ENCODE measurements around the gene ATP11A.
"Not testable (repeated sequence)": the region's sequence is repeated elsewhere in the genome, so short reads cannot be mapped to it uniquely, and the experiment has no call there.

The ATP11A gene

GRCh38 chr13:112852808-112853207 is 163.0 kb downstream of the ATP11A start:
- H3K4me3 ChIP-seq (ENCODE audit: insufficient read depth, low read depth, low read length, poor library complexity, severe bottlenecking), result no peak overlapping the region
- peaks cover 38% of the 10 kb centered on the region for H3K36me3 ChIP-seq (ENCODE audit: control insufficient read depth, insufficient read depth, low read length)
- no peak for DNase-seq
- H3K9me3 ChIP-seq (ENCODE audit: control insufficient read depth, low read length), result no peaks in the 10 kb centered on the region
- no peak overlapping the region for H3K27ac ChIP-seq (ENCODE audit: insufficient read depth, low read length, poor library complexity, severe bottlenecking)
- H3K27me3 ChIP-seq (replicated peaks; ENCODE audit: control insufficient read depth, insufficient read depth, low read length, poor library complexity, severe bottlenecking), result no peaks in the 10 kb centered on the region
- H3K4me1 ChIP-seq (ENCODE audit: control insufficient read depth, insufficient read depth, low read length, poor library complexity, severe bottlenecking), result no peaks in the 10 kb centered on the region

GRCh38 chr13:112854321-112854720 is 164.5 kb downstream of the ATP11A start:
- H3K9me3 ChIP-seq (ENCODE audit: control insufficient read depth, low read length), result no peaks in the 10 kb centered on the region

GRCh38 chr13:112855859-112856258 is 166.0 kb downstream of the ATP11A start:
- H3K27ac ChIP-seq (ENCODE audit: insufficient read depth, low read length, poor library complexity, severe bottlenecking), result no peak overlapping the region
- no peak for DNase-seq
- no peaks in the 10 kb centered on the region for H3K27me3 ChIP-seq (replicated peaks; ENCODE audit: control insufficient read depth, insufficient read depth, low read length, poor library complexity, severe bottlenecking)
- no peaks in the 10 kb centered on the region for H3K9me3 ChIP-seq (ENCODE audit: control insufficient read depth, low read length)
- no peak overlapping the region for H3K4me3 ChIP-seq (ENCODE audit: insufficient read depth, low read depth, low read length, poor library complexity, severe bottlenecking)
- H3K4me1 ChIP-seq (ENCODE audit: control insufficient read depth, insufficient read depth, low read length, poor library complexity, severe bottlenecking), result no peaks in the 10 kb centered on the region
- peaks cover 56% of the 10 kb centered on the region for H3K36me3 ChIP-seq (ENCODE audit: control insufficient read depth, insufficient read depth, low read length)

More at GRCh38 chr13:112854321-112854720, 164.5 kb downstream of the ATP11A start:
- H3K4me3 ChIP-seq (ENCODE audit: insufficient read depth, low read depth, low read length, poor library complexity, severe bottlenecking), result no peak overlapping the region
- DNase-seq, result no peak
- H3K4me1 ChIP-seq (ENCODE audit: control insufficient read depth, insufficient read depth, low read length, poor library complexity, severe bottlenecking), result no peaks in the 10 kb centered on the region
- no peaks in the 10 kb centered on the region for H3K27me3 ChIP-seq (replicated peaks; ENCODE audit: control insufficient read depth, insufficient read depth, low read length, poor library complexity, severe bottlenecking)
- peaks cover 50% of the 10 kb centered on the region for H3K36me3 ChIP-seq (ENCODE audit: control insufficient read depth, insufficient read depth, low read length)
- no peak overlapping the region for H3K27ac ChIP-seq (ENCODE audit: insufficient read depth, low read length, poor library complexity, severe bottlenecking)

- no peak overlapping the region for H3K4me3 ChIP-seq (ENCODE audit: insufficient read depth, low read depth, low read length, poor library complexity, severe bottlenecking)
- H3K9me3 ChIP-seq (ENCODE audit: control insufficient read depth, low read length), result no peaks in the 10 kb centered on the region
- no peaks in the 10 kb centered on the region for H3K4me1 ChIP-seq (ENCODE audit: control insufficient read depth, insufficient read depth, low read length, poor library complexity, severe bottlenecking)
- no peak overlapping the region for H3K27ac ChIP-seq (ENCODE audit: insufficient read depth, low read length, poor library complexity, severe bottlenecking)
- no peak for DNase-seq
- no peaks in the 10 kb centered on the region for H3K27me3 ChIP-seq (replicated peaks; ENCODE audit: control insufficient read depth, insufficient read depth, low read length, poor library complexity, severe bottlenecking)
- H3K36me3 ChIP-seq (ENCODE audit: control insufficient read depth, insufficient read depth, low read length), result peaks cover 54% of the 10 kb centered on the region
These were observed 168.2 kb downstream of the ATP11A start for GRCh38 chr13:112857914-112858490.

GRCh38 chr13:112859128-112859816 is 169.4 kb downstream of the ATP11A start:
- H3K27me3 ChIP-seq (replicated peaks; ENCODE audit: control insufficient read depth, insufficient read depth, low read length, poor library complexity, severe bottlenecking), result no peaks in the 10 kb centered on the region
- peaks cover 45% of the 10 kb centered on the region for H3K36me3 ChIP-seq (ENCODE audit: control insufficient read depth, insufficient read depth, low read length)
- no peak for DNase-seq

GRCh38 chr13:112859817-112860190 is 170.0 kb downstream of the ATP11A start:
- H3K9me3 ChIP-seq (ENCODE audit: control insufficient read depth, low read length), result no peaks in the 10 kb centered on the region
- H3K4me1 ChIP-seq (ENCODE audit: control insufficient read depth, insufficient read depth, low read length, poor library complexity, severe bottlenecking), result no peaks in the 10 kb centered on the region
- no peak for DNase-seq
- no peak overlapping the region for H3K27ac ChIP-seq (ENCODE audit: insufficient read depth, low read length, poor library complexity, severe bottlenecking)
- peaks cover 41% of the 10 kb centered on the region for H3K36me3 ChIP-seq (ENCODE audit: control insufficient read depth, insufficient read depth, low read length)
- no peaks in the 10 kb centered on the region for H3K27me3 ChIP-seq (replicated peaks; ENCODE audit: control insufficient read depth, insufficient read depth, low read length, poor library complexity, severe bottlenecking)
- no peak overlapping the region for H3K4me3 ChIP-seq (ENCODE audit: insufficient read depth, low read depth, low read length, poor library complexity, severe bottlenecking)

More at GRCh38 chr13:112859128-112859816, 169.4 kb downstream of the ATP11A start:
- H3K9me3 ChIP-seq (ENCODE audit: control insufficient read depth, low read length), result no peaks in the 10 kb centered on the region
- no peak overlapping the region for H3K4me3 ChIP-seq (ENCODE audit: insufficient read depth, low read depth, low read length, poor library complexity, severe bottlenecking)
- H3K4me1 ChIP-seq (ENCODE audit: control insufficient read depth, insufficient read depth, low read length, poor library complexity, severe bottlenecking), result no peaks in the 10 kb centered on the region
- H3K27ac ChIP-seq (ENCODE audit: insufficient read depth, low read length, poor library complexity, severe bottlenecking), result no peak overlapping the region

- DNase-seq, result no peak
- no peak overlapping the region for H3K4me3 ChIP-seq (ENCODE audit: insufficient read depth, low read depth, low read length, poor library complexity, severe bottlenecking)
- H3K36me3 ChIP-seq (ENCODE audit: control insufficient read depth, insufficient read depth, low read length), result peaks cover 31% of the 10 kb centered on the region
- no peak overlapping the region for H3K27ac ChIP-seq (ENCODE audit: insufficient read depth, low read length, poor library complexity, severe bottlenecking)
- H3K27me3 ChIP-seq (replicated peaks; ENCODE audit: control insufficient read depth, insufficient read depth, low read length, poor library complexity, severe bottlenecking), result no peaks in the 10 kb centered on the region
- H3K4me1 ChIP-seq (ENCODE audit: control insufficient read depth, insufficient read depth, low read length, poor library complexity, severe bottlenecking), result no peaks in the 10 kb centered on the region
- H3K9me3 ChIP-seq (ENCODE audit: control insufficient read depth, low read length), result no peaks in the 10 kb centered on the region
These were observed 172.2 kb downstream of the ATP11A start for GRCh38 chr13:112861876-112862615.

- DNase-seq; H3K4me1 ChIP-seq (ENCODE audit: control insufficient read depth, insufficient read depth, low read length, poor library complexity, severe bottlenecking); H3K4me3 ChIP-seq (ENCODE audit: insufficient read depth, low read depth, low read length, poor library complexity, severe bottlenecking); H3K9me3 ChIP-seq (ENCODE audit: control insufficient read depth, low read length); H3K27me3 ChIP-seq (replicated peaks; ENCODE audit: control insufficient read depth, insufficient read depth, low read length, poor library complexity, severe bottlenecking); H3K27ac ChIP-seq (ENCODE audit: insufficient read depth, low read length, poor library complexity, severe bottlenecking): not testable (repeated sequence)
- peaks cover 21% of the 10 kb centered on the region for H3K36me3 ChIP-seq (ENCODE audit: control insufficient read depth, insufficient read depth, low read length)
These were observed 173.5 kb downstream of the ATP11A start for GRCh38 chr13:112863356-112863755.

- not testable (repeated sequence) for H3K27ac ChIP-seq (ENCODE audit: insufficient read depth, low read length, poor library complexity, severe bottlenecking); H3K4me3 ChIP-seq (ENCODE audit: insufficient read depth, low read depth, low read length, poor library complexity, severe bottlenecking); H3K4me1 ChIP-seq (ENCODE audit: control insufficient read depth, insufficient read depth, low read length, poor library complexity, severe bottlenecking); DNase-seq; H3K27me3 ChIP-seq (replicated peaks; ENCODE audit: control insufficient read depth, insufficient read depth, low read length, poor library complexity, severe bottlenecking); H3K9me3 ChIP-seq (ENCODE audit: control insufficient read depth, low read length); H3K36me3 ChIP-seq (ENCODE audit: control insufficient read depth, insufficient read depth, low read length)
These were observed 175.6 kb downstream of the ATP11A start for GRCh38 chr13:112865478-112865877.

- no peaks in the 10 kb centered on the region for H3K27me3 ChIP-seq (replicated peaks; ENCODE audit: control insufficient read depth, insufficient read depth, low read length, poor library complexity, severe bottlenecking)
- no peaks in the 10 kb centered on the region for H3K9me3 ChIP-seq (ENCODE audit: control insufficient read depth, low read length)
- peaks cover 5% of the 10 kb centered on the region for H3K36me3 ChIP-seq (ENCODE audit: control insufficient read depth, insufficient read depth, low read length)
- DNase-seq, result no peak
- H3K4me1 ChIP-seq (ENCODE audit: control insufficient read depth, insufficient read depth, low read length, poor library complexity, severe bottlenecking), result no peaks in the 10 kb centered on the region
- no peak overlapping the region for H3K27ac ChIP-seq (ENCODE audit: insufficient read depth, low read length, poor library complexity, severe bottlenecking)
- H3K4me3 ChIP-seq (ENCODE audit: insufficient read depth, low read depth, low read length, poor library complexity, severe bottlenecking), result no peak overlapping the region
These were observed 177.5 kb downstream of the ATP11A start for GRCh38 chr13:112867301-112867711.
